Esophagus muscularis mucosa (tissue), 4 donors: ENCODE measurements around the gene PRM3. TPM values are rescaled to one million over a fixed set of nuclear protein-coding genes. Genes with fewer than 3 reads are reported as not detected.
"Not testable (repeated sequence)": the region's sequence is repeated elsewhere in the genome, so short reads cannot be mapped to it uniquely, and the experiment has no call there.

Experiments
- DNase-seq: peaks from one replicate; pipeline ENCODE4 v3.0.0-alpha.2; 2017; ENCODE audit errors: extremely low spot score
- H3K27ac ChIP-seq, 4 donors: fragments of 200-600 bp; sonication (generic); replicated peaks in 1 of 4; 1 replicate in 3 of 4; 2 replicates in 1 of 4; pipeline ENCODE4 v1.5.1; 2016 to 2019; ENCODE audit warnings: mild to moderate bottlenecking in 1 of 4
- H3K27me3 ChIP-seq, 4 donors: fragments of 200-600 bp; sonication (generic); one replicate each; pipeline versions ENCODE4 v1.5.1 to v1.6.0; 2016 to 2019
- H3K36me3 ChIP-seq, 4 donors: fragments of 200-600 bp; sonication (generic); one replicate each; pipeline ENCODE4 v1.5.1; 2016 to 2019
- H3K4me1 ChIP-seq, 4 donors: fragments of 200-600 bp; sonication (generic); one replicate each; pipeline ENCODE4 v1.5.1; 2016 to 2019
- H3K4me3 ChIP-seq, 4 donors: fragments of 200-600 bp; sonication (generic); 1 replicate in 2 of 4; 2 replicates in 2 of 4; pipeline ENCODE4 v1.5.1; 2016 to 2019; ENCODE audit warnings: mild to moderate bottlenecking in 4 of 4, moderate library complexity in 1 of 4
- H3K9me3 ChIP-seq, 4 donors: fragments of 200-600 bp; sonication (generic); 1 replicate in 3 of 4; 2 replicates in 1 of 4; pipeline ENCODE4 v1.5.1; 2016 to 2019
- CTCF ChIP-seq, 3 experiments: fragments of 200-600 bp in 2 of 3; fragments of 450-650 bp in 1 of 3; sonication (generic) in 2 of 3; IDR thresholded peaks; one replicate each; pipeline ENCODE4 v1.5.1; 2017 to 2019; ENCODE audit warnings: antibody characterized with exemption in 3 of 3, mild to moderate bottlenecking in 2 of 3, moderate library complexity in 1 of 3
- EP300 ChIP-seq: sonication (generic); formaldehyde crosslinking; IDR thresholded peaks from one replicate; pipeline ENCODE4 v1.6.1; 2017; ENCODE audit warnings: antibody characterized with exemption
- POLR2A ChIP-seq: fragments of 450-650 bp; IDR thresholded peaks from one replicate; pipeline ENCODE4 v1.6.1; 2017; ENCODE audit warnings: antibody characterized with exemption, moderate library complexity, mild to moderate bottlenecking, low read depth
- POLR2AphosphoS5 ChIP-seq, 2 donors: sonication (generic); formaldehyde crosslinking; IDR thresholded peaks; one replicate each; pipeline ENCODE4 v1.6.1; 2017; ENCODE audit warnings: antibody characterized with exemption in 2 of 2
- WGBS: methylation state at CpG from one replicate; pipeline ENCODE4 v1.1.5; 2018; 5-methylcytosine and 5-hydroxymethylcytosine counted together
- intact Hi-C: fragments of 100-400 bp; cut with DNase I; formaldehyde crosslinking; loops from one replicate; pipeline ENCODE4 v1.15.1; 2023
- total RNA-seq, 4 donors: library from RNA; depleted of rRNA; stranded (reverse); fragments of >200 nt; gene quantifications; one replicate each; pipeline versions ENCODE4 v1.1.0 to v1.2.1, GENCODE V29; 2016

The PRM3 gene
- total RNA-seq, 4 donors from 2014 or later = not detected

- TF ChIP-seq POLR2A (no peak), POLR2AphosphoS5 (IDR thresholded peaks at IDR 0.05) (no peak), EP300 (no peak)
- no peak overlapping the region for H3K4me3 ChIP-seq
- H3K9me3 ChIP-seq = no peaks in the 10 kb centered on the region
- H3K27ac ChIP-seq = no peak overlapping the region
- DNase-seq = no peak
- 88% methylated on average over 8 of the region's 8 CpGs for WGBS
- H3K36me3 ChIP-seq = no peaks in the 10 kb centered on the region
- intact Hi-C loops = no loop called here
- no peaks in the 10 kb centered on the region for H3K27me3 ChIP-seq
- no peaks in the 10 kb centered on the region for H3K4me1 ChIP-seq
These were observed 33.0 kb upstream of the PRM3 start for GRCh38 chr16:11306381-11306780.

GRCh38 chr16:11303405-11304138 lies 30.1 kb upstream of the PRM3 start:
- H3K4me3 ChIP-seq = no peak overlapping the region
- DNase-seq = no peak
- H3K27ac ChIP-seq = no peak overlapping the region
- no peak for TF ChIP-seq EP300
- no peak for TF ChIP-seq POLR2AphosphoS5 (IDR thresholded peaks at IDR 0.05)
- no peaks in the 10 kb centered on the region for H3K9me3 ChIP-seq
- H3K36me3 ChIP-seq = no peaks in the 10 kb centered on the region
- intact Hi-C loops = no loop called here
- no peaks in the 10 kb centered on the region for H3K27me3 ChIP-seq
- WGBS = 73% methylated on average over 18 of the region's 18 CpGs
- H3K4me1 ChIP-seq = no peaks in the 10 kb centered on the region

- no peaks in the 10 kb centered on the region for H3K9me3 ChIP-seq
- intact Hi-C loops = no loop called here
- no peaks in the 10 kb centered on the region for H3K27me3 ChIP-seq
- H3K27ac ChIP-seq = no peak overlapping the region
- H3K4me1 ChIP-seq = peaks cover 0 to 1% (median under 1%) of the 10 kb centered on the region in 4 donors
- DNase-seq = no peak
- TF ChIP-seq POLR2A (no peak), CTCF (IDR thresholded peaks at IDR 0.05) (no peak), EP300 (no peak), POLR2AphosphoS5 (IDR thresholded peaks at IDR 0.05) (no peak)
- WGBS = 91% methylated on average over 3 of the region's 4 CpGs
- no peak overlapping the region for H3K4me3 ChIP-seq
- H3K36me3 ChIP-seq = no peaks in the 10 kb centered on the region
These were observed 29.5 kb upstream of the PRM3 start for GRCh38 chr16:11302977-11303376.

GRCh38 chr16:11301645-11302501 lies 28.4 kb upstream of the PRM3 start:
- Histone ChIP-seq H3K27me3 (no peaks in the 10 kb centered on the region), H3K27ac (no peak overlapping the region), H3K36me3 (no peaks in the 10 kb centered on the region), H3K4me3 (no peak overlapping the region), H3K9me3 (no peaks in the 10 kb centered on the region), H3K4me1 (peaks cover 11 to 12% (median 12%) of the 10 kb centered on the region in 4 donors)
- WGBS = 78% methylated on average over 4 of the region's 4 CpGs
- intact Hi-C loops = no loop called here
- no peak for DNase-seq
- TF ChIP-seq POLR2AphosphoS5 (IDR thresholded peaks at IDR 0.05) (no peak), POLR2A (no peak), EP300 (no peak)

- Histone ChIP-seq H3K4me3 (no peak overlapping the region), H3K4me1 (peaks cover 13 to 15% (median 14%) of the 10 kb centered on the region in 4 donors), H3K27ac (no peak overlapping the region), H3K36me3 (no peaks in the 10 kb centered on the region), H3K27me3 (no peaks in the 10 kb centered on the region), H3K9me3 (no peaks in the 10 kb centered on the region)
- WGBS = 91% methylated on average over 7 of the region's 7 CpGs
- intact Hi-C loops = no loop called here
- DNase-seq = no peak
- no peak for TF ChIP-seq EP300
- TF ChIP-seq POLR2A = no peak
- TF ChIP-seq CTCF (IDR thresholded peaks at IDR 0.05) = no peak
- TF ChIP-seq POLR2AphosphoS5 (IDR thresholded peaks at IDR 0.05) = no peak
These were observed 27.1 kb upstream of the PRM3 start for GRCh38 chr16:11300560-11300892.

- WGBS = 100% methylated on average over 5 of the region's 6 CpGs
- Histone ChIP-seq H3K9me3 (no peaks in the 10 kb centered on the region), H3K4me1 (peaks cover 13 to 15% (median 14%) of the 10 kb centered on the region in 4 donors), H3K27ac (no peak overlapping the region), H3K36me3 (no peaks in the 10 kb centered on the region), H3K27me3 (no peaks in the 10 kb centered on the region), H3K4me3 (no peak overlapping the region)
- intact Hi-C loops = no loop called here
- TF ChIP-seq POLR2AphosphoS5 (IDR thresholded peaks at IDR 0.05) (no peak), EP300 (no peak), POLR2A (no peak)
- no peak for DNase-seq
These were observed 26.6 kb upstream of the PRM3 start for GRCh38 chr16:11299865-11300559.

- H3K27me3 ChIP-seq, DNase-seq, H3K4me3 ChIP-seq, H3K9me3 ChIP-seq, intact Hi-C loops, H3K27ac ChIP-seq, H3K36me3 ChIP-seq: not testable (repeated sequence)
- H3K4me1 ChIP-seq = peaks cover 13 to 15% (median 14%) of the 10 kb centered on the region in 4 donors
- WGBS = 91% methylated on average over 13 of the region's 13 CpGs
These were observed 25.6 kb upstream of the PRM3 start for GRCh38 chr16:11298950-11299547.
